ENCODE measurements around the gene EFNA4.
"Not testable (repeated sequence)": the region's sequence is repeated elsewhere in the genome, so short reads cannot be mapped to it uniquely, and the experiment has no call there.

The EFNA4 gene

GRCh38 chr1:155110381-155110780, 46.8 kb downstream of the EFNA4 start:
- no peak for DNase-seq (ENCODE audit: low read depth)
- no peak overlapping the region for H3K4me3 ChIP-seq (ENCODE audit: low read length)
- no peak for TF ChIP-seq CTCF (conservative IDR thresholded peaks at IDR 0.05; ENCODE audit: low read depth, low read length)

GRCh38 chr1:155110826-155111225, 47.3 kb downstream of the EFNA4 start:
- H3K4me3 ChIP-seq (ENCODE audit: low read length): no peak overlapping the region
- DNase-seq (ENCODE audit: low read depth): no peak
- TF ChIP-seq CTCF (conservative IDR thresholded peaks at IDR 0.05; ENCODE audit: low read depth, low read length): no peak

- TF ChIP-seq CTCF (conservative IDR thresholded peaks at IDR 0.05; ENCODE audit: low read depth, low read length): no peak
- H3K4me3 ChIP-seq (ENCODE audit: low read length): no peak overlapping the region
- DNase-seq (ENCODE audit: low read depth): no peak
These were observed 50.0 kb downstream of the EFNA4 start for GRCh38 chr1:155113450-155113980.

GRCh38 chr1:155116113-155116764, 52.7 kb downstream of the EFNA4 start:
- no peak for DNase-seq (ENCODE audit: low read depth)
- TF ChIP-seq CTCF (conservative IDR thresholded peaks at IDR 0.05; ENCODE audit: low read depth, low read length): no peak

GRCh38 chr1:155117610-155118009, 54.1 kb downstream of the EFNA4 start:
- TF ChIP-seq CTCF (conservative IDR thresholded peaks at IDR 0.05; ENCODE audit: low read depth, low read length): no peak
- no peak overlapping the region for H3K4me3 ChIP-seq (ENCODE audit: low read length)
- DNase-seq (ENCODE audit: low read depth): no peak

More at GRCh38 chr1:155116113-155116764, 52.7 kb downstream of the EFNA4 start:
- H3K4me3 ChIP-seq (ENCODE audit: low read length): no peak overlapping the region

- DNase-seq (ENCODE audit: low read depth); H3K4me3 ChIP-seq (ENCODE audit: low read length): not testable (repeated sequence)
These were observed 54.5 kb downstream of the EFNA4 start for GRCh38 chr1:155118090-155118489.
